ENCODE measurements around the gene LENG9. TPM values are rescaled to one million over a fixed set of nuclear protein-coding genes. Genes with fewer than 3 reads are reported as not detected.

LENG9 gene
- total RNA-seq, 4 donors from 2014 or later: 1.5 to 4.9 (median 3.4) TPM

- in situ Hi-C loops (cut with MboI; ENCODE audit: low sequenced_read_pairs in 4 of 4): no loop called here
- H3K4me3 ChIP-seq: no peak overlapping the region
- ATAC-seq (no peak), DNase-seq (no peak)
- no peaks in the 10 kb centered on the region for H3K4me1 ChIP-seq
- H3K36me3 ChIP-seq: no peaks in the 10 kb centered on the region
- no peak for TF ChIP-seq CTCF (IDR thresholded peaks at IDR 0.05 in 4 of 5, conservative IDR thresholded peaks at IDR 0.05 in 1 of 5)
- no peak for TF ChIP-seq POLR2A (IDR thresholded peaks at IDR 0.05)
- H3K27ac ChIP-seq: no peak overlapping the region
- peaks cover 46 to 73% (median 72%) of the 10 kb centered on the region in 3 donors for H3K27me3 ChIP-seq
- H3K9me3 ChIP-seq: no peaks in the 10 kb centered on the region
- intact Hi-C loops (cut with DNase I; ENCODE audit: low total_unique reads): no loop called here
These were observed 46.7 kb downstream of the LENG9 start for GRCh38 chr19:54416695-54417491.

- no peak for ATAC-seq
- intact Hi-C loops (cut with DNase I; ENCODE audit: low total_unique reads) (no loop called here), in situ Hi-C loops (cut with MboI; ENCODE audit: low sequenced_read_pairs in 4 of 4) (no loop called here)
- peaks cover 45 to 65% (median 65%) of the 10 kb centered on the region in 3 donors for H3K27me3 ChIP-seq
- no peak overlapping the region for H3K27ac ChIP-seq
- H3K36me3 ChIP-seq: no peaks in the 10 kb centered on the region
- TF ChIP-seq CTCF (IDR thresholded peaks at IDR 0.05 in 4 of 5, conservative IDR thresholded peaks at IDR 0.05 in 1 of 5) (no peak), POLR2A (IDR thresholded peaks at IDR 0.05) (no peak)
- DNase-seq: no peak
- H3K4me3 ChIP-seq: no peak overlapping the region
- H3K4me1 ChIP-seq: no peaks in the 10 kb centered on the region
- no peaks in the 10 kb centered on the region for H3K9me3 ChIP-seq
These were observed 47.5 kb downstream of the LENG9 start for GRCh38 chr19:54415901-54416673.

- H3K4me3 ChIP-seq: no peak within 1 kb of the TSS
- no peak within 1 kb of the TSS for H3K27ac ChIP-seq
- H3K9me3 ChIP-seq: no peaks in the 10 kb centered on the region
- in situ Hi-C loops (cut with MboI; ENCODE audit: low sequenced_read_pairs in 4 of 4) (no loop called here), intact Hi-C loops (cut with DNase I; ENCODE audit: low total_unique reads) (no loop called here)
- H3K27me3 ChIP-seq: peaks cover 41 to 61% (median 58%) of the 10 kb centered on the region in 3 donors
- no peak for ATAC-seq
- no peak for DNase-seq
- no peaks in the 10 kb centered on the region for H3K36me3 ChIP-seq
- TF ChIP-seq POLR2A (IDR thresholded peaks at IDR 0.05): no peak
- no peak for TF ChIP-seq CTCF (IDR thresholded peaks at IDR 0.05 in 4 of 5, conservative IDR thresholded peaks at IDR 0.05 in 1 of 5)
- no peaks in the 10 kb centered on the region for H3K4me1 ChIP-seq
These were observed 48.2 kb downstream of the LENG9 start, which contains the start of gene TTYH1 for GRCh38 chr19:54415208-54415900. Gene TTYH1, plus strand, starts transcription at chr19:54415464. Its CDS starts 89 bp downstream, at chr19:54415553.

GRCh38 chr19:54414156-54414555 lies 49.4 kb downstream of the LENG9 start:
- H3K4me1 ChIP-seq: no peaks in the 10 kb centered on the region
- intact Hi-C loops (cut with DNase I; ENCODE audit: low total_unique reads): no loop called here
- DNase-seq (no peak), ATAC-seq (no peak)
- H3K9me3 ChIP-seq: no peaks in the 10 kb centered on the region
- H3K27ac ChIP-seq: no peak overlapping the region
- H3K27me3 ChIP-seq: peaks cover 30 to 50% (median 46%) of the 10 kb centered on the region in 3 donors
- in situ Hi-C loops (cut with MboI; ENCODE audit: low sequenced_read_pairs in 4 of 4): no loop called here
- TF ChIP-seq POLR2A (IDR thresholded peaks at IDR 0.05): no peak
- TF ChIP-seq CTCF (IDR thresholded peaks at IDR 0.05 in 4 of 5, conservative IDR thresholded peaks at IDR 0.05 in 1 of 5): no peak
- no peaks in the 10 kb centered on the region for H3K36me3 ChIP-seq
- no peak overlapping the region for H3K4me3 ChIP-seq

All from gastrocnemius medialis (tissue), 4 donors.